DND-41 (cell line): Measurements from ENCODE around the gene BCL7C.

Experiments
- ATAC-seq: fragments of 200-7000 bp; cut with Tn5 transposase; 3 replicates; pipeline ENCODE4 v1.9.1; 2021; ENCODE audit warnings: low read depth; ENCODE audit not compliant: insufficient read depth
- DNase-seq: peaks from one replicate; pipeline ENCODE4 v3.0.0-alpha.2; 2020
- H2AFZ ChIP-seq: 2 replicates; pipeline ENCODE4 v1.6.0; 2012; ENCODE audit warnings: low read depth, low read length
- H3K27ac ChIP-seq: 2 replicates; pipeline ENCODE4 v1.5.1; 2012; ENCODE audit warnings: low read length, inconsistent platforms
- H3K27me3 ChIP-seq: fragments of 200-600 bp; sonication (generic); 2 replicates; pipeline ENCODE4 v1.6.0; 2012; ENCODE audit warnings: low read length, mild to moderate bottlenecking, inconsistent platforms; ENCODE audit not compliant: insufficient read depth, poor library complexity
- H3K36me3 ChIP-seq: 2 replicates; pipeline ENCODE4 v1.5.1; 2012; ENCODE audit warnings: low read length, inconsistent platforms; ENCODE audit not compliant: insufficient read depth
- H3K4me1 ChIP-seq: 2 replicates; pipeline ENCODE4 v1.5.1; 2012; ENCODE audit warnings: mild to moderate bottlenecking, low read length; ENCODE audit not compliant: insufficient read depth
- H3K4me2 ChIP-seq: 2 replicates; pipeline ENCODE4 v1.6.0; 2012; ENCODE audit warnings: mild to moderate bottlenecking, moderate library complexity, low read length, inconsistent platforms; ENCODE audit not compliant: insufficient read depth
- H3K4me3 ChIP-seq, 2 experiments: fragments of 200-600 bp in 1 of 2; shearing (Covaris generic) in 1 of 2; 2 replicates each; pipeline ENCODE4 v1.5.1; 2012 to 2016; ENCODE audit warnings: inconsistent platforms in 2 of 2, low read length in 2 of 2, mild to moderate bottlenecking in 2 of 2, low read depth in 1 of 2, moderate library complexity in 1 of 2
- H3K79me2 ChIP-seq: 2 replicates; pipeline ENCODE4 v1.6.0; 2012; ENCODE audit warnings: low read length, inconsistent platforms; ENCODE audit not compliant: insufficient read depth
- H3K9ac ChIP-seq: 2 replicates; pipeline ENCODE4 v1.6.0; 2012; ENCODE audit warnings: low read depth, mild to moderate bottlenecking, inconsistent platforms, low read length, moderate library complexity
- H3K9me3 ChIP-seq: 2 replicates; pipeline ENCODE4 v1.5.1; 2012; ENCODE audit warnings: low read length, moderate library complexity, mild to moderate bottlenecking, inconsistent platforms; ENCODE audit not compliant: insufficient read depth, severe bottlenecking
- H4K20me1 ChIP-seq: 2 replicates; pipeline ENCODE4 v1.6.0; 2012; ENCODE audit warnings: low read length; ENCODE audit not compliant: insufficient read depth
- CTCF ChIP-seq: IDR thresholded peaks from 2 replicates; pipeline ENCODE4 v1.5.1; 2012; ENCODE audit warnings: borderline replicate concordance, low read length, moderate library complexity, mild to moderate bottlenecking; ENCODE audit not compliant: poor library complexity, severe bottlenecking; ENCODE audit errors: extremely low read depth
- EZH2 ChIP-seq: IDR thresholded peaks from 3 replicates; pipeline ENCODE4 v1.6.1; 2012; ENCODE audit warnings: borderline replicate concordance, low read depth, mild to moderate bottlenecking, moderate library complexity, low read length, inconsistent platforms; ENCODE audit not compliant: severe bottlenecking

Gene BCL7C

GRCh38 chr16:30930160-30930571, 36.3 kb upstream of the BCL7C start:
- Histone ChIP-seq H3K4me3 (no peak overlapping the region), H3K27ac (no peak overlapping the region), H3K9me3 (no peaks in the 10 kb centered on the region), H2AFZ (no peak overlapping the region), H3K27me3 (no peaks in the 10 kb centered on the region), H3K36me3 (peaks cover 83% of the 10 kb centered on the region), H3K4me2 (no peak overlapping the region), H3K4me1 (peaks cover 25% of the 10 kb centered on the region), H3K9ac (no peak overlapping the region), H3K79me2 (peaks cover 17% of the 10 kb centered on the region), H4K20me1 (peaks cover 17% of the 10 kb centered on the region)
- TF ChIP-seq CTCF = no peak
- TF ChIP-seq EZH2 = no peak
- no peak for DNase-seq
- no peak for ATAC-seq

- no peak overlapping the region for H3K9ac ChIP-seq
- DNase-seq (no peak), ATAC-seq (no peak)
- H3K27ac ChIP-seq = no peak overlapping the region
- peaks cover 27% of the 10 kb centered on the region for H3K79me2 ChIP-seq
- no peak overlapping the region for H3K4me3 ChIP-seq
- H3K4me1 ChIP-seq = peaks cover 35% of the 10 kb centered on the region
- H3K27me3 ChIP-seq = no peaks in the 10 kb centered on the region
- no peak overlapping the region for H3K4me2 ChIP-seq
- peaks cover 77% of the 10 kb centered on the region for H3K36me3 ChIP-seq
- H3K9me3 ChIP-seq = no peaks in the 10 kb centered on the region
- peaks cover 18% of the 10 kb centered on the region for H4K20me1 ChIP-seq
- no peak overlapping the region for H2AFZ ChIP-seq
- no peak for TF ChIP-seq CTCF
- TF ChIP-seq EZH2 = no peak
Observed at GRCh38 chr16:30929167-30929566, 35.3 kb upstream of the BCL7C start.

- peaks cover 18% of the 10 kb centered on the region for H4K20me1 ChIP-seq
- no peak overlapping the region for H3K4me3 ChIP-seq
- H3K36me3 ChIP-seq = peaks cover 72% of the 10 kb centered on the region
- peaks cover 31% of the 10 kb centered on the region for H3K79me2 ChIP-seq
- TF ChIP-seq CTCF = no peak
- no peak for TF ChIP-seq EZH2
- H3K27ac ChIP-seq = no peak overlapping the region
- no peaks in the 10 kb centered on the region for H3K9me3 ChIP-seq
- no peak overlapping the region for H2AFZ ChIP-seq
- H3K4me2 ChIP-seq = peak overlapping the region; percentile 15; the same call in 1 of the 2 replicates
- DNase-seq = no peak
- H3K9ac ChIP-seq = no peak overlapping the region
- no peaks in the 10 kb centered on the region for H3K27me3 ChIP-seq
- no peak for ATAC-seq
- peaks cover 35% of the 10 kb centered on the region for H3K4me1 ChIP-seq
Observed at GRCh38 chr16:30928390-30928789, 34.5 kb upstream of the BCL7C start.
